AG04450 (cell line): ENCODE data around the gene KCNIP1. TPM values are rescaled to one million over a fixed set of nuclear protein-coding genes. Genes with fewer than 3 reads are reported as not detected.

ENCODE experiments used
- CTCF ChIA-PET: fragments of 300-600, 350-600 bp; formaldehyde crosslinking; extraction: SDS; loops from one replicate; lab custom pipeline; 2022; ENCODE audit warnings: antibody characterized with exemption, inconsistent platforms; lab: Charles Lee
- POLR2A ChIA-PET: fragments of 350-600 bp; formaldehyde crosslinking; extraction: SDS; loops from one replicate; lab custom pipeline; 2021; ENCODE audit warnings: antibody characterized with exemption, inconsistent platforms; lab: Yijun Ruan, JAX
- DNase-seq: peaks from one replicate; pipeline ENCODE4 v3.0.0-alpha.2; 2011; ENCODE audit warnings: low read depth, low spot score
- H3K27ac ChIP-seq: one replicate; pipeline ENCODE4 v1.5.1; 2012; ENCODE audit warnings: low read depth, low read length, control low read depth
- H3K27me3 ChIP-seq: one replicate; pipeline ENCODE4 v1.6.0; 2012; ENCODE audit warnings: low read length; ENCODE audit not compliant: control insufficient read depth, insufficient read depth
- H3K4me3 ChIP-seq: 2 replicates; pipeline ENCODE4 v1.5.1; 2011; ENCODE audit warnings: mild to moderate bottlenecking, low read depth, low read length, control low read depth
- H3K9me3 ChIP-seq: 2 replicates; pipeline ENCODE4 v1.5.1; 2012; ENCODE audit warnings: low read length; ENCODE audit not compliant: control insufficient read depth, insufficient read depth
- polyA plus RNA-seq: library from polyadenylated mRNA; depleted of rRNA; stranded (reverse); fragments of >200 nt; gene quantifications from 2 replicates; pipeline ENCODE4 v1.2.3, GENCODE V29; 2011
- TF ChIP-seq, protein P1 (sequence below): IDR thresholded peaks from 2 replicates; pipeline ENCODE4 v1.5.1; 2011; ENCODE audit warnings: low read depth, low read length, control low read depth, inconsistent platforms

The KCNIP1 gene
- polyA plus RNA-seq, 1 experiment = not detected

DNA sequence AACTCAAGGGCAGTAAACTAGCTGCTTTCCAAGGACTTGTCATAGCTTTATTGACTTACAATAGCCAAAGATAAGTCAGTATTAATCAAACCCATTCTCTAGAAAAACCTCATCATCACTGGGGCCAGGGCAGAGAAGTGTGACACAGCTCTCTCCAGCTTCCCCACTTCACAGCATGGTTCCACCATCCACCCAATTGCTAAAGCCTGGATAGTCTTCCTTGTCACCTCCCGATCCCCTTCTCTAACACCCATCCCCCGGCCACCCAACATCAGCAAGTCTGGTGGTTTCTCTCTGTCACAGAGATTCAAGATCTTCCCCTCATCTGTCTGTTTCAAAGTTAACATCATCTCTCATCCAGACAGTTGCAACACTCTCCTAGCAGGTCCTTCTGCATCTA lies 191.1 kb downstream of the KCNIP1 start:
- H3K27ac ChIP-seq = no peak overlapping the region
- CTCF ChIA-PET = no interaction called here

DNA sequence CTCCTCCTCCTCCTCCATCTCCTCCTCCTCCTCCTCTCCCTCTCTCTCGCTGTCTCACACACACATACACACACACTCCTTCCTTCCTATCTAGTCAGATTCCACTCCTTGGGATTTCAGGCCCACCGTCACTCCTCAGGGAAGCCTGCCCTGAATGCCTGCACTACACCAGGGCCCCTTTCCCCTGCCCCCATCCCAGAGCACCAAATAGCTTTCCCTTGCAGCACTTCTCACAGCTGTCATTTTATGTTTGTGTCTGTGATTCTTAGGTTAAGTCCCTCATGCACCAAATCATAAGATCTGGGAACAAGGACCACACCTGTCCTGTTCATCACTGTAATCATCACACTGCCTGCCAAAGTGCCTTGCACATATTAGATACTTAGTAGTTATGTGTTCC lies 193.2 kb downstream of the KCNIP1 start:
- no peak for DNase-seq
- CTCF ChIA-PET = no interaction called here
- POLR2A ChIA-PET = no interaction called here
- TF ChIP-seq, protein P1, sequence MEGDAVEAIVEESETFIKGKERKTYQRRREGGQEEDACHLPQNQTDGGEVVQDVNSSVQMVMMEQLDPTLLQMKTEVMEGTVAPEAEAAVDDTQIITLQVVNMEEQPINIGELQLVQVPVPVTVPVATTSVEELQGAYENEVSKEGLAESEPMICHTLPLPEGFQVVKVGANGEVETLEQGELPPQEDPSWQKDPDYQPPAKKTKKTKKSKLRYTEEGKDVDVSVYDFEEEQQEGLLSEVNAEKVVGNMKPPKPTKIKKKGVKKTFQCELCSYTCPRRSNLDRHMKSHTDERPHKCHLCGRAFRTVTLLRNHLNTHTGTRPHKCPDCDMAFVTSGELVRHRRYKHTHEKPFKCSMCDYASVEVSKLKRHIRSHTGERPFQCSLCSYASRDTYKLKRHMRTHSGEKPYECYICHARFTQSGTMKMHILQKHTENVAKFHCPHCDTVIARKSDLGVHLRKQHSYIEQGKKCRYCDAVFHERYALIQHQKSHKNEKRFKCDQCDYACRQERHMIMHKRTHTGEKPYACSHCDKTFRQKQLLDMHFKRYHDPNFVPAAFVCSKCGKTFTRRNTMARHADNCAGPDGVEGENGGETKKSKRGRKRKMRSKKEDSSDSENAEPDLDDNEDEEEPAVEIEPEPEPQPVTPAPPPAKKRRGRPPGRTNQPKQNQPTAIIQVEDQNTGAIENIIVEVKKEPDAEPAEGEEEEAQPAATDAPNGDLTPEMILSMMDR = no peak
- no peaks in the 10 kb centered on the region for H3K27me3 ChIP-seq
- H3K4me3 ChIP-seq = no peak overlapping the region
- no peak overlapping the region for H3K27ac ChIP-seq
- no peaks in the 10 kb centered on the region for H3K9me3 ChIP-seq

More for the DNA sequence above, 191.1 kb downstream of the KCNIP1 start:
- Histone ChIP-seq H3K27me3 (no peaks in the 10 kb centered on the region), H3K4me3 (no peak overlapping the region), H3K9me3 (no peaks in the 10 kb centered on the region)
- POLR2A ChIA-PET = no interaction called here
- DNase-seq = no peak
- TF ChIP-seq, protein P1 = no peak

DNA sequence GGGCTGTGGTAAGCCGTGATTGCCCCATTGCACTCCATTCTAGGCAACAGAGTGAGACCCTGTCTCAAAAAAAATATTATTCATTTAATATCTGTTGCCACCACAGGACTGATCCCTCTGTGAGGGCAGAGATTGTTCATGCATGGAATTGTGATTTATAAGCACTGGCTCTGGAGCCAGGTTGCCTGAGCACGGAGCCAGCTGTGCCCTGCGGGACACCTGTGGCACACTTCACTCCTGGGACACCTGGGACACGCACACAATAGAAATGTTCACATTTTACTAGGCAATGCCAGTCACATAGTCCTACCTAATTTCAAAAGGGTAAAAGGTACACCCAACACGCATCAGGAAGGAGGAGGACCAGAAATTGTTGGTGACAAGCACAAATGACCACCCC lies 196.7 kb downstream of the KCNIP1 start:
- Histone ChIP-seq H3K4me3 (no peak overlapping the region), H3K9me3 (no peaks in the 10 kb centered on the region), H3K27me3 (no peaks in the 10 kb centered on the region), H3K27ac (no peak overlapping the region)
- TF ChIP-seq, protein P1 = no peak
- no peak for DNase-seq
- ChIA-PET CTCF (interaction anchor here (0.6 kb wide), 1 partner anchor 62 kb away, joined by 3 read pairs; no protein-coding TSS in a partner anchor), POLR2A (no interaction called here)

DNA sequence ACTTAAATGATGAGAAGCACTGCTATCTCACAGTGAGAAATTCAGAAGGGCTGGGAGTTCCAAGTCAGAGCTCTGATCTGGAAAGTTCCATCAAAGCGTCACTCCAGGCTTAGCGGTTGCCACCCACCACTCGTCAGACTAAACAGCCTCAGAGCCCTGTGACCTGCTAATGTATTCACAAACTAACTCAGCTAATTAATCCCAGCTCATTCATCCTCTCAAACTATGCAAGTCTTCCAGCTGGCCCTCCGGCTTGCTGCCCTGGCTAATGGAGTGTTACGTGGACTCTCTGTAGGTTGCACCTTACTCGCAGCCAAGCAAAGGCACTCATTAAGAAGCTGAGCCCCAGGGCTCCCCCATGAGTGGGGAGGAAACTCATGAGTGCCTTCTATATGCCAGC lies 197.5 kb downstream of the KCNIP1 start:
- H3K27me3 ChIP-seq = no peaks in the 10 kb centered on the region
- H3K27ac ChIP-seq = no peak overlapping the region
- TF ChIP-seq, protein P1 = no peak
- ChIA-PET POLR2A (no interaction called here), CTCF (no interaction called here)
- no peaks in the 10 kb centered on the region for H3K9me3 ChIP-seq
- no peak overlapping the region for H3K4me3 ChIP-seq
- no peak for DNase-seq

DNA sequence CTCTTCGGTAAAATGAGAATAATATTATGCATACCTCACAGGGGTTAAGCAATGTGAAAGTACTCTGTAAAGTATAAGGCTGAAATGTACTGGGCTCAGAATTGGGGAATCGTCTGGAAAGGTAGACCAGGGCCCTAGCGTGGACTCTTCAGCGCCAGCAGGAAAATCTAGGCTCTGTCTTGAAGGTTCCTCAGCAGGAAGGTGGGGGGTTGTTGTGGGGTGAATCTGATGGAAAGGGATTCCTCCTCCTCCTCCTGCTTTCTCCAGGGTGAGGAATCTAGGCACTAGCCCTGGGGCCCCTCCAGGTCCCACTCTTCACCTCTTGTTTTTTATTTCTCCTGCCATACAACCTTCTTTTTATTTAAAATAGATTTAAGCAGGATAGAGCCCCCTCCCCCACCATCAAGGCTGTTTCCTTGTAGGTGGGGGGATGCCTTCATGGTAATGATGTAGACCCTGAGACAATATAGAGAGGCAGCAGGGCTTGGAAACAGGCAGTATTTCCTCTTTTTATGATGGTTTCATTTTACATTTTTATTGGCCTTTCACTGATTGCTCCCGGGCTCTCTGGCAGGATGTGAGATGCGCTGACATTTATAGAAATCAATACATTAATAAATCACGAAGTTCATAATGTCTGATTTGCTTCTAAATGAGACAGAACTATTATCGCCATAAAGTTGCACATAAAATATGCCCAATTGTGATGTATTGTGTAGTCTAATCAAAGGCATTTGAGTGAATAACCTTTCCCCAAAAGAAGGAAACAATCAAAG lies 200.8 kb downstream of the KCNIP1 start:
- TF ChIP-seq, protein P1 = no peak
- Histone ChIP-seq H3K27me3 (no peaks in the 10 kb centered on the region), H3K4me3 (no peak overlapping the region), H3K9me3 (no peaks in the 10 kb centered on the region), H3K27ac (no peak overlapping the region)
- ChIA-PET CTCF (no interaction called here), POLR2A (no interaction called here)
- DNase-seq = no peak
